Left ventricle myocardium inferior (tissue), 1 donor: ENCODE measurements around the gene BCL2L1. TPM values are rescaled to one million over a fixed set of nuclear protein-coding genes. Genes with fewer than 3 reads are reported as not detected.

ENCODE experiments used
- DNase-seq: peaks from one replicate; pipeline ENCODE4 v3.0.0-alpha.2; 2020
- H3K27ac ChIP-seq: fragments of 200-600 bp; replicated peaks from 2 replicates; pipeline ENCODE4 v1.8.0; 2021
- H3K27me3 ChIP-seq: fragments of 200-600 bp; 2 replicates; pipeline ENCODE4 v1.8.0; 2021; ENCODE audit warnings: low read depth
- H3K36me3 ChIP-seq: fragments of 200-600 bp; 2 replicates; pipeline ENCODE4 v1.8.0; 2021
- H3K4me1 ChIP-seq: fragments of 200-600 bp; 2 replicates; pipeline ENCODE4 v1.8.0; 2021
- H3K4me3 ChIP-seq: fragments of 200-600 bp; 2 replicates; pipeline ENCODE4 v1.8.0; 2021; ENCODE audit warnings: mild to moderate bottlenecking, moderate library complexity
- H3K9me3 ChIP-seq: fragments of 200-600 bp; replicated peaks from 2 replicates; pipeline ENCODE4 v1.8.0; 2021
- intact Hi-C: fragments of 100-400 bp; cut with micrococcal nuclease; formaldehyde crosslinking; loops from one replicate; pipeline ENCODE4 v1.11.0; 2022
- total RNA-seq: library from RNA; stranded (reverse); fragmentation: NEBNext Ultra II Directional; extraction: Animal tissue kit (Norgen Biotek cat#: 25700); gene quantifications from one replicate; pipeline ENCODE4 v1.2.1, GENCODE V29; 2021
- TF ChIP-seq, protein P1 (sequence below): fragments of 200-600 bp; IDR thresholded peaks from 2 replicates; pipeline ENCODE4 v1.8.0; 2021; ENCODE audit warnings: antibody characterized with exemption, mild to moderate bottlenecking, borderline replicate concordance
- donor health status: DM: no; HTN: yes; CAD: no; lungs with severe emphysema.

BCL2L1 gene
- total RNA-seq, 1 donor from 2014 or later = 53.2 TPM

DNA sequence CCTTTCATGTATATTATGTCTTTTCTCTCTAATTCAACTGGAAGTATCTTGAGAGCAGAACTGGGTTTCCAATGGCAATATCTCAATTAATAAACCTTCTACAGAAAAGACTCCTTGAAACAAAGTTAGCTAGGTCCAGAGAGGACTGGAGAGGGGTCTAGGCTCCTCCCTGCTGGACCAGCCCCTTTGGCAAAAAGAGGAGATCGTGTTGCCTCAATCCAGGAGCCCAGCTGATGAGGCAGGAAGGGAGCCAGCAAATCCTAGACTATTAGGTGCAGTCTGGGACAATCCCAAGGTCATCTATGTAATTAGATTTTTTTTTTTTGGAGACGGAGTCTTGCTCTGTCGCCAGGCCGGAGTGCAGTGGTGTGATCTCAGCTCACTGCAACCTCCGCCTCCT lies 21.9 kb downstream of the BCL2L1 start:
- H3K4me1 ChIP-seq = peaks cover 98% of the 10 kb centered on the region

DNA sequence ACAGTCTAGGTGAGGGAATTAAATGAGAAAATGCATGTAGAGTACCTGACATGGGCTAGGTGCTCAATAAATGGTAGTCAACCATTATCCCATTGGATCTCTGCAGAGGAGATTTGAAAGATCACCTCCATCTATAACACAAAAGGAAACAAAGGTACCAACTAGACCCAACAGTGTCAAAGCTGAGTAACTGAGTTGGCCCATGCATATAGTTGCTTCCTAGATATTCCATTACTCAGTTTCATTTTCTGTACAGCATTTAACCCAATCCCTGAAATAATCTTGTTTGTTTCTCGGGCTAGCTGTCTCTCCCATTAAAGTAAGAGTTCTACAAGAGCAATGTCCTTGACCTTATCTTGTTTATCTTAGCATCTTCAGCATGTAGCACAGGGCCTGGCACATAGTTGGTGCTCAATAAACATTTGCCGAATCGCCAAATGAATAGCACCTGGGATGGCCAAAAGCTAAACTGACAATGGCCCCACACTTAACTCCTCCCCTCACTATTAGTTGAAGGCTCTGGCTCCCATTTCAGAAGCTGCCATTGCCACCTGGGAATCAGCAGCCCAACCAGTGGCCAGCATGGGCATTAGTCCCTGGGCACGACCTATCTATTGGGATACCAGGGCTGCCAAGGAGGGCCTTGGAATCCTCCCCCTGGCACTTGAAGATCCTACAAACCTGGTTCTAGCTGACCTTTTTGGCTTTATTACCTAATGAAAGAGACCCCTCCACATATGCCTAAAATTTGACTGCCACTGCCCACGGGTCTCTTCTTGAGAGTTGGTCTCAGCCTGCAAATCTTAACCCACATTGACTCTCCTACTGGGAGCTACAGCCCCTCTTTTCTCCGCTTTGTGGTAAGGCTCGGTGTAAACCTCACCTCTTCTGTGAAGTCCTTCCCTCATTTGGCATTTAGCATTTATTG lies 22.6 kb downstream of the BCL2L1 start:
- TF ChIP-seq, protein P1, sequence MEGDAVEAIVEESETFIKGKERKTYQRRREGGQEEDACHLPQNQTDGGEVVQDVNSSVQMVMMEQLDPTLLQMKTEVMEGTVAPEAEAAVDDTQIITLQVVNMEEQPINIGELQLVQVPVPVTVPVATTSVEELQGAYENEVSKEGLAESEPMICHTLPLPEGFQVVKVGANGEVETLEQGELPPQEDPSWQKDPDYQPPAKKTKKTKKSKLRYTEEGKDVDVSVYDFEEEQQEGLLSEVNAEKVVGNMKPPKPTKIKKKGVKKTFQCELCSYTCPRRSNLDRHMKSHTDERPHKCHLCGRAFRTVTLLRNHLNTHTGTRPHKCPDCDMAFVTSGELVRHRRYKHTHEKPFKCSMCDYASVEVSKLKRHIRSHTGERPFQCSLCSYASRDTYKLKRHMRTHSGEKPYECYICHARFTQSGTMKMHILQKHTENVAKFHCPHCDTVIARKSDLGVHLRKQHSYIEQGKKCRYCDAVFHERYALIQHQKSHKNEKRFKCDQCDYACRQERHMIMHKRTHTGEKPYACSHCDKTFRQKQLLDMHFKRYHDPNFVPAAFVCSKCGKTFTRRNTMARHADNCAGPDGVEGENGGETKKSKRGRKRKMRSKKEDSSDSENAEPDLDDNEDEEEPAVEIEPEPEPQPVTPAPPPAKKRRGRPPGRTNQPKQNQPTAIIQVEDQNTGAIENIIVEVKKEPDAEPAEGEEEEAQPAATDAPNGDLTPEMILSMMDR = no peak
- H3K27me3 ChIP-seq = no peaks in the 10 kb centered on the region
- no peaks in the 10 kb centered on the region for H3K9me3 ChIP-seq
- no peak for DNase-seq
- H3K4me1 ChIP-seq = peaks cover 98% of the 10 kb centered on the region
- intact Hi-C loops = no loop called here
- H3K36me3 ChIP-seq = peaks cover 11% of the 10 kb centered on the region
- no peak overlapping the region for H3K4me3 ChIP-seq
- H3K27ac ChIP-seq = peak overlapping the region; percentile 84

More for the DNA sequence above, 21.9 kb downstream of the BCL2L1 start:
- Histone ChIP-seq H3K27ac (peak overlapping the region; percentile 84), H3K4me3 (no peak overlapping the region), H3K36me3 (peaks cover 12% of the 10 kb centered on the region), H3K27me3 (no peaks in the 10 kb centered on the region), H3K9me3 (no peaks in the 10 kb centered on the region)
- DNase-seq = no peak
- TF ChIP-seq, protein P1 = no peak
- intact Hi-C loops = no loop called here

DNA sequence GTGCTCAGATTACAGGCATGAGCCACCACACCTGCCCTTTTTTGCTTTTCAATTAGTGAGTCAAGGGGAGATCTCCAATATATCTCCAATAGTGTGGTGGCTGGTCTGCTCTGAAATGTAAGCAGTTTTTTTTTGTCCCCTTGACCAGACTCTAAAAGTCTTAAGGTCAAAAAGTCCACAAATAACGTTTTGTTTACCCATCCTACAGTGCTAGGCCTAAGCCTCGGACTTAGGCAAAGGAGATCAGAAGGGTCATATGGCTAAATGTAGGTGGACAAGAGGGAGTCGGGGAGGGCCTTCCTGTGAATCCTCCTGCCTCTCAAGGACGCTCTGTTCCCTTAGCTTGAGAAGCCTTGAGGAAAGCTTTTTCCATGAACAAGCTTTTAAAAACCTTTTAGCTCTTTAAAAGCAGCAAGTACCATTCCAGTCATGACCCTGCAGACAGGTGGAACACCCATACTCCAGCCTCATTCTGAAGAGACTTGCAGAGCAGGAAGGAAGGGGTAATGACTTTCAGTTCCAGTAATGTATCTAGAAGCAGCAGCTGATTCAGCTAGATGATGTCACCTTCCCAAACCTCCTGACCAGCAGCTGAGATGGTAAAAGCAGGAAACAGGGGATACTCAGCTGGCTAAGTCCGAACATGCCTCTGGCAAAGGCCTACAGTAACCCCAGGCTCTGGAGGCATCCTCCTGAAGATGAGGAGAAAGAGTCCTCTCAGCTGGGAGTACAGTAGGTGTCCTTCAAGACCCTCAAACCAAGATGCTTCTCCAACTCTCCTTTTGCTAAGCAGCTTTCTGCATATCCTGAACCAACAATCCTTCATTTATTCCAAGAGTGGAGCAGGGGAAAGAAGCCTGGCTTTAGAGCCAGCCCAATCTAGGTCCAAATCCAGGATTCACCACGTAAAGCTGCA lies 23.6 kb downstream of the BCL2L1 start:
- Histone ChIP-seq H3K36me3 (peaks cover 11% of the 10 kb centered on the region), H3K4me1 (peaks cover 98% of the 10 kb centered on the region), H3K27me3 (no peaks in the 10 kb centered on the region), H3K27ac (peak overlapping the region; percentile 84), H3K9me3 (no peaks in the 10 kb centered on the region), H3K4me3 (no peak overlapping the region)
- no peak for DNase-seq
- intact Hi-C loops = no loop called here
- TF ChIP-seq, protein P1 = no peak

DNA sequence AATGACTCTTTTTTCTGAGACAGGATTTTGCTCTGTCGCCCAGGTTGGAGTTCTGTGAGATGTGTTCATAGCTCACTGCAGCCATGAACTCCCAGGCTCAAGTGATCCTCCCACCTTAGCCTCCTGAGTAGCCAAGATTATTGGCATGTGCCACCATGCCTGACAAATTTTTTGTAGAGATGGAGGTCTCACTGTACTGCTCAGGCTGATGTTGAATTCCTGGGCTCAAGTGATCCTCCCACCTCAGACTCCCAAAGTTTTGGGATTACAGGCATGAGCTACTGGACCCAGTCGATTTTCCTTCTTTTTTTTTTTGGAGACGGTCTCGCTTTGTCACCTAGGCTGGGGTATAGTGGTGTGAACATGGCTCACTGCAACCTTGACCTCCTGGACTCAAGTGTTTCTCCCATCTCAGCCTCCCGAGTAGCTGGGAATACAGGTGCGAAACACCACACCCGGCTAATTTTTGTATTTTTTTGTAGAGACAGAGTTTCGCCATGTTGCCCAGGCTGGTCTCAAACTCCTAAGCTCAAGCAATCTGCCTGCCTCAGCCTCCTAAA lies 24.3 kb downstream of the BCL2L1 start:
- intact Hi-C loops = no loop called here
- no peak for DNase-seq
- Histone ChIP-seq H3K27me3 (no peaks in the 10 kb centered on the region), H3K27ac (peak overlapping the region; percentile 84), H3K4me1 (peaks cover 98% of the 10 kb centered on the region), H3K4me3 (no peak overlapping the region), H3K36me3 (peaks cover 11% of the 10 kb centered on the region), H3K9me3 (no peaks in the 10 kb centered on the region)
- TF ChIP-seq, protein P1 = no peak
